ENCODE results near the gene HS3ST5.

DNA sequence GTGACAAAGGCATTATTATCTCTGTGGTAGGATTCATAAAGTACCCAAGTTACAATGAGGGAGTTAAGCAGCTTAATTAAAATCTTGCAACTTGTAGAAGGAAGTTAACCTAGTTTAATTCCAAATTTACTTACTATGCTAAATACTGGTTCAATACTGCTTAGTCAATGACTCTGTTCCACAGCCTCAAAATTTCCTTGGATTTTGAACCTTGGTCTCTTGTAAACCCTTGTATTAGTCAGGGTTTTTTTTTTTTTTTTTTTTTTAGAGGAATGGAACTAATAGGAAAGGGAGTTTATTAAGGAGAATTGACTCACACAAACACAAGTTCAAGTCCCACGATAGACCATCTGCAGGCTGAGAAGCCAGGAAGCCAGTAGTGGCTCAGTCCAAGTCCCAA lies 163.4 kb downstream of the HS3ST5 start:
- TF ChIP-seq CTCF (conservative IDR thresholded peaks at IDR 0.05 in 1 of 2, IDR thresholded peaks at IDR 0.05 in 1 of 2; ENCODE audit: low read depth in 1 of 2, low read length in 2 of 2) (no peak), EZH2 (IDR thresholded peaks at IDR 0.05; ENCODE audit: low read length, missing control alignments) (no peak)

Data from fibroblast of lung (primary cell).